HepG2 (cell line): ENCODE data around the gene RIPK1. TPM values are rescaled to one million over a fixed set of nuclear protein-coding genes. Genes with fewer than 3 reads are reported as not detected.

Experiments
- ATF7 ChIP-seq, 2 experiments: fragments of 450-650 bp in 1 of 2; sonication (generic) in 1 of 2; formaldehyde crosslinking in 1 of 2; IDR thresholded peaks; 2 replicates each; pipeline versions ENCODE4 v1.4.0 to v1.6.1; 2016 to 2020; ENCODE audit warnings: antibody characterized with exemption in 1 of 2, mild to moderate bottlenecking in 1 of 2, missing genetic modification reagents in 1 of 2
- CBX2 ChIP-seq, 2 experiments: fragments of 200-600 bp in 1 of 2; sonication (generic); formaldehyde crosslinking in 1 of 2; IDR thresholded peaks; 2 replicates each; pipeline versions ENCODE4 v1.7.0 to v1.8.1; 2018 to 2022; ENCODE audit warnings: low read depth in 2 of 2, low read length in 1 of 2, mild to moderate bottlenecking in 1 of 2, missing genetic modification reagents in 1 of 2
- MBD4 ChIP-seq: IDR thresholded peaks from 2 replicates; pipeline ENCODE4 v1.6.1; 2012; ENCODE audit warnings: low read length, inconsistent platforms, borderline replicate concordance
- MTF2 ChIP-seq: sonication (generic); formaldehyde crosslinking; IDR thresholded peaks from 2 replicates; pipeline ENCODE4 v1.5.0; 2020; ENCODE audit warnings: missing genetic modification reagents, borderline replicate concordance
- RFXAP ChIP-seq: sonication (generic); formaldehyde crosslinking; IDR thresholded peaks from 2 replicates; pipeline ENCODE4 v1.4.0; 2020; ENCODE audit warnings: missing genetic modification reagents, borderline replicate concordance
- SRSF1 ChIP-seq: fragments of 200-400 bp; formaldehyde crosslinking; optimal IDR thresholded peaks from 2 replicates; pipeline ENCODE3; 2017; ENCODE audit warnings: mild to moderate bottlenecking, low read depth, low read length, moderate library complexity
- ZBTB20 ChIP-seq: sonication (generic); formaldehyde crosslinking; IDR thresholded peaks from 2 replicates; pipeline ENCODE4 v1.8.1; 2023; ENCODE audit warnings: missing genetic modification reagents, low read depth, mild to moderate bottlenecking, borderline replicate concordance
- ZC3H4 ChIP-seq: sonication (generic); formaldehyde crosslinking; IDR thresholded peaks from 2 replicates; pipeline ENCODE4 v1.4.0; 2020; ENCODE audit warnings: missing genetic modification reagents, borderline replicate concordance
- ZNF431 ChIP-seq: sonication (generic); formaldehyde crosslinking; IDR thresholded peaks from 2 replicates; pipeline ENCODE4 v1.9.0; 2022; ENCODE audit warnings: missing genetic modification reagents, low read depth, mild to moderate bottlenecking, borderline replicate concordance
- ZNF660 ChIP-seq: sonication (generic); formaldehyde crosslinking; IDR thresholded peaks from 2 replicates; pipeline ENCODE4 v1.5.1; 2020; ENCODE audit warnings: mild to moderate bottlenecking, low read depth, missing genetic modification reagents, borderline replicate concordance
- polyA plus RNA-seq, 8 experiments: library from polyadenylated mRNA; depleted of rRNA in 3 of 8; stranded (reverse) in 7 of 8; unstranded in 1 of 8; fragments of >200 nt; fragmentation: Illumina TruSeq in 4 of 8; extraction: Trizol in 4 of 8; gene quantifications; 2 replicates each; pipeline versions ENCODE4 v1.2.1 to v1.2.3, GENCODE V29; 2011 to 2016; ENCODE audit warnings: low read depth in 4 of 8, missing spikeins in 1 of 8, mixed read lengths in 1 of 8; ENCODE audit not compliant: insufficient read depth in 1 of 8
- total RNA-seq, 5 experiments: library from RNA; depleted of rRNA; stranded (reverse); fragments of >200 nt; fragmentation: Illumina TruSeq; extraction: Trizol; gene quantifications; 2 replicates each; pipeline ENCODE4 v1.2.3, GENCODE V29; 2016; ENCODE audit warnings: low read depth in 1 of 5
- TF ChIP-seq, protein P1 (sequence below): sonication (generic); formaldehyde crosslinking; IDR thresholded peaks from 2 replicates; pipeline ENCODE4 v1.4.0; 2020; ENCODE audit warnings: missing genetic modification reagents
- TF ChIP-seq, protein P2 (sequence below): sonication (generic); IDR thresholded peaks from 2 replicates; pipeline ENCODE4 v1.6.1; 2016; ENCODE audit warnings: low read depth, borderline replicate concordance
- TF ChIP-seq, protein P3 (sequence below), 2 experiments: sonication (generic) in 1 of 2; formaldehyde crosslinking in 1 of 2; IDR thresholded peaks; 2 replicates each; pipeline versions ENCODE4 v1.4.0 to v1.6.1; 2018 to 2020; ENCODE audit warnings: missing genetic modification reagents in 2 of 2, borderline replicate concordance in 1 of 2, low read depth in 1 of 2, mild to moderate bottlenecking in 1 of 2, missing biosample characterization in 1 of 2
- TF ChIP-seq, protein P4 (sequence below): sonication (generic); formaldehyde crosslinking; IDR thresholded peaks from 2 replicates; pipeline ENCODE4 v1.4.0; 2020; ENCODE audit warnings: missing genetic modification reagents, mild to moderate bottlenecking, borderline replicate concordance
- TF ChIP-seq, protein P5 (sequence below): sonication (generic); formaldehyde crosslinking; IDR thresholded peaks from 2 replicates; pipeline ENCODE4 v1.4.0; 2020; ENCODE audit warnings: missing genetic modification reagents

Gene RIPK1
- total and polyA plus RNA-seq, 2 of the 13 experiments (the other 11 are each of a cell fraction or from before 2014, with no cell fraction given), result 9.0 to 10.3 TPM

DNA sequence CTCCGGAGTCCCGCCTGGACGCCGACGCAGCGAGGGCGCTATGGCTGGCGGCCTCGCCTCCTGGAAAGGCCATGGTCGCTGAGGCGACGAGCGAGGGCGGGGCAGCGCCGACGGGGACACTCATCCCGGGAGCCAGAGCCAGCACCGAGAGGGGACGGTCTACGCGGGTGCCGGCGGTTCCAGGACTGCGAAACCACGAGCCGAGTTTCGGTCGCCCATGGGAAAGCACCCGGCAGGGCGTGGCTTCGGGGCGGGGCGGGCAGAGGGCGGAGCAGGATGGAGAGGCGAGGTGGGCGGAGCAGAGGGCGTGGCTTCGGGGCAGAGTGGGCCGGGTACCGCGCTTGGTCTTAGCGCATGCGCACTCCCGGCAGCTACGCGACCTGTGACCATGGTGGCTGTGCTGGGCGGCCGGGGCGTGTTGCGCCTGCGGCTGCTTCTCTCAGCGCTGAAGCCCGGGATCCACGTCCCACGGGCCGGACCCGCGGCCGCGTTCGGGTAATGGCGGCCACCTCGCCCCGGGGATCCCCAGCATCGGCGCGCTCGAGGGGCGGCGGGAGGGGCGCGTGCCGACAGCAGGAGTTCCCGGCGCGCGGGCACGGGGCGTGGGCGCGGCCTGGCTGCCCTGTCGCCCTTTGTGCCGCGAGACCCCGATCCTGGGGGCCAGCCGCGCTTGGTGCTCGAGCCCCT is 50.2 kb downstream of the RIPK1 start, which contains the start of gene BPHL (continued):
- TF ChIP-seq, protein P1, sequence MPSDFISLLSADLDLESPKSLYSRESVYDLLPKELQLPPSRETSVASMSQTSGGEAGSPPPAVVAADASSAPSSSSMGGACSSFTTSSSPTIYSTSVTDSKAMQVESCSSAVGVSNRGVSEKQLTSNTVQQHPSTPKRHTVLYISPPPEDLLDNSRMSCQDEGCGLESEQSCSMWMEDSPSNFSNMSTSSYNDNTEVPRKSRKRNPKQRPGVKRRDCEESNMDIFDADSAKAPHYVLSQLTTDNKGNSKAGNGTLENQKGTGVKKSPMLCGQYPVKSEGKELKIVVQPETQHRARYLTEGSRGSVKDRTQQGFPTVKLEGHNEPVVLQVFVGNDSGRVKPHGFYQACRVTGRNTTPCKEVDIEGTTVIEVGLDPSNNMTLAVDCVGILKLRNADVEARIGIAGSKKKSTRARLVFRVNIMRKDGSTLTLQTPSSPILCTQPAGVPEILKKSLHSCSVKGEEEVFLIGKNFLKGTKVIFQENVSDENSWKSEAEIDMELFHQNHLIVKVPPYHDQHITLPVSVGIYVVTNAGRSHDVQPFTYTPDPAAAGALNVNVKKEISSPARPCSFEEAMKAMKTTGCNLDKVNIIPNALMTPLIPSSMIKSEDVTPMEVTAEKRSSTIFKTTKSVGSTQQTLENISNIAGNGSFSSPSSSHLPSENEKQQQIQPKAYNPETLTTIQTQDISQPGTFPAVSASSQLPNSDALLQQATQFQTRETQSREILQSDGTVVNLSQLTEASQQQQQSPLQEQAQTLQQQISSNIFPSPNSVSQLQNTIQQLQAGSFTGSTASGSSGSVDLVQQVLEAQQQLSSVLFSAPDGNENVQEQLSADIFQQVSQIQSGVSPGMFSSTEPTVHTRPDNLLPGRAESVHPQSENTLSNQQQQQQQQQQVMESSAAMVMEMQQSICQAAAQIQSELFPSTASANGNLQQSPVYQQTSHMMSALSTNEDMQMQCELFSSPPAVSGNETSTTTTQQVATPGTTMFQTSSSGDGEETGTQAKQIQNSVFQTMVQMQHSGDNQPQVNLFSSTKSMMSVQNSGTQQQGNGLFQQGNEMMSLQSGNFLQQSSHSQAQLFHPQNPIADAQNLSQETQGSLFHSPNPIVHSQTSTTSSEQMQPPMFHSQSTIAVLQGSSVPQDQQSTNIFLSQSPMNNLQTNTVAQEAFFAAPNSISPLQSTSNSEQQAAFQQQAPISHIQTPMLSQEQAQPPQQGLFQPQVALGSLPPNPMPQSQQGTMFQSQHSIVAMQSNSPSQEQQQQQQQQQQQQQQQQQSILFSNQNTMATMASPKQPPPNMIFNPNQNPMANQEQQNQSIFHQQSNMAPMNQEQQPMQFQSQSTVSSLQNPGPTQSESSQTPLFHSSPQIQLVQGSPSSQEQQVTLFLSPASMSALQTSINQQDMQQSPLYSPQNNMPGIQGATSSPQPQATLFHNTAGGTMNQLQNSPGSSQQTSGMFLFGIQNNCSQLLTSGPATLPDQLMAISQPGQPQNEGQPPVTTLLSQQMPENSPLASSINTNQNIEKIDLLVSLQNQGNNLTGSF (CRISPR knock-in tag), result peak; percentile 24; the same call in 1 of the 2 replicates
- TF ChIP-seq SRSF1, result peak; percentile 54
- peak; percentile 70; the same call in 1 of the 2 replicates for TF ChIP-seq ZC3H4 (CRISPR knock-in tag)
- TF ChIP-seq, protein P2, sequence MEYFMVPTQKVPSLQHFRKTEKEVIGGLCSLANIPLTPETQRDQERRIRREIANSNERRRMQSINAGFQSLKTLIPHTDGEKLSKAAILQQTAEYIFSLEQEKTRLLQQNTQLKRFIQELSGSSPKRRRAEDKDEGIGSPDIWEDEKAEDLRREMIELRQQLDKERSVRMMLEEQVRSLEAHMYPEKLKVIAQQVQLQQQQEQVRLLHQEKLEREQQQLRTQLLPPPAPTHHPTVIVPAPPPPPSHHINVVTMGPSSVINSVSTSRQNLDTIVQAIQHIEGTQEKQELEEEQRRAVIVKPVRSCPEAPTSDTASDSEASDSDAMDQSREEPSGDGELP, result no peak
- peak; percentile 71 for TF ChIP-seq ZBTB20 (CRISPR knock-in tag)
- no peak for TF ChIP-seq MBD4
- TF ChIP-seq MTF2, result peak; percentile 83; the same call in 1 of the 2 replicates
- TF ChIP-seq, protein P3, sequence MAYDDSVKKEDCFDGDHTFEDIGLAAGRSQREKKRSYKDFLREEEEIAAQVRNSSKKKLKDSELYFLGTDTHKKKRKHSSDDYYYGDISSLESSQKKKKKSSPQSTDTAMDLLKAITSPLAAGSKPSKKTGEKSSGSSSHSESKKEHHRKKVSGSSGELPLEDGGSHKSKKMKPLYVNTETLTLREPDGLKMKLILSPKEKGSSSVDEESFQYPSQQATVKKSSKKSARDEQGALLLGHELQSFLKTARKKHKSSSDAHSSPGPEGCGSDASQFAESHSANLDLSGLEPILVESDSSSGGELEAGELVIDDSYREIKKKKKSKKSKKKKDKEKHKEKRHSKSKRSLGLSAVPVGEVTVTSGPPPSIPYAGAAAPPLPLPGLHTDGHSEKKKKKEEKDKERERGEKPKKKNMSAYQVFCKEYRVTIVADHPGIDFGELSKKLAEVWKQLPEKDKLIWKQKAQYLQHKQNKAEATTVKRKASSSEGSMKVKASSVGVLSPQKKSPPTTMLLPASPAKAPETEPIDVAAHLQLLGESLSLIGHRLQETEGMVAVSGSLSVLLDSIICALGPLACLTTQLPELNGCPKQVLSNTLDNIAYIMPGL (CRISPR knock-in tag; IDR thresholded peaks at IDR 0.05; ENCODE audit: borderline replicate concordance in 1 of 2, low read depth in 1 of 2), result peak; percentile 88 to 93
- TF ChIP-seq, protein P4, sequence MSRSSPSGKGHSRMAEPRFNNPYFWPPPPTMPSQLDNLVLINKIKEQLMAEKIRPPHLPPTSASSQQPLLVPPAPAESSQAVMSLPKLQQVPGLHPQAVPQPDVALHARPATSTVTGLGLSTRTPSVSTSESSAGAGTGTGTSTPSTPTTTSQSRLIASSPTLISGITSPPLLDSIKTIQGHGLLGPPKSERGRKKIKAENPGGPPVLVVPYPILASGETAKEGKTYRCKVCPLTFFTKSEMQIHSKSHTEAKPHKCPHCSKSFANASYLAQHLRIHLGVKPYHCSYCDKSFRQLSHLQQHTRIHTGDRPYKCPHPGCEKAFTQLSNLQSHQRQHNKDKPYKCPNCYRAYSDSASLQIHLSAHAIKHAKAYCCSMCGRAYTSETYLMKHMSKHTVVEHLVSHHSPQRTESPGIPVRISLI (CRISPR knock-in tag), result no peak
- TF ChIP-seq RFXAP (CRISPR knock-in tag), result no peak; the same call in 1 of the 2 replicates
- no peak for TF ChIP-seq CBX2 (IDR thresholded peaks at IDR 0.05; ENCODE audit: low read depth, low read length)
- TF ChIP-seq CBX2 (CRISPR knock-in tag; IDR thresholded peaks at IDR 0.05; ENCODE audit: low read depth), result no peak; the same call in 1 of the 2 replicates
- no peak for TF ChIP-seq ZNF660
- TF ChIP-seq ZNF431, result peak; percentile 54; the same call in 1 of the 2 replicates
- TF ChIP-seq, protein P5, sequence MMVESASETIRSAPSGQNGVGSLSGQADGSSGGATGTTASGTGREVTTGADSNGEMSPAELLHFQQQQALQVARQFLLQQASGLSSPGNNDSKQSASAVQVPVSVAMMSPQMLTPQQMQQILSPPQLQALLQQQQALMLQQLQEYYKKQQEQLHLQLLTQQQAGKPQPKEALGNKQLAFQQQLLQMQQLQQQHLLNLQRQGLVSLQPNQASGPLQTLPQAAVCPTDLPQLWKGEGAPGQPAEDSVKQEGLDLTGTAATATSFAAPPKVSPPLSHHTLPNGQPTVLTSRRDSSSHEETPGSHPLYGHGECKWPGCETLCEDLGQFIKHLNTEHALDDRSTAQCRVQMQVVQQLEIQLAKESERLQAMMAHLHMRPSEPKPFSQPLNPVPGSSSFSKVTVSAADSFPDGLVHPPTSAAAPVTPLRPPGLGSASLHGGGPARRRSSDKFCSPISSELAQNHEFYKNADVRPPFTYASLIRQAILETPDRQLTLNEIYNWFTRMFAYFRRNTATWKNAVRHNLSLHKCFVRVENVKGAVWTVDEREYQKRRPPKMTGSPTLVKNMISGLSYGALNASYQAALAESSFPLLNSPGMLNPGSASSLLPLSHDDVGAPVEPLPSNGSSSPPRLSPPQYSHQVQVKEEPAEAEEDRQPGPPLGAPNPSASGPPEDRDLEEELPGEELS (CRISPR knock-in tag), result peak; percentile 59
- TF ChIP-seq ATF7 (IDR thresholded peaks at IDR 0.05), result no peak
- 0 out of 2 replicates have a peak, but pooled peaks have one; percentile 62 for TF ChIP-seq ATF7 (CRISPR knock-in tag; IDR thresholded peaks at IDR 0.05)
